NCI-H1930 (cell line): ENCODE measurements around the gene ADGRF1.
"Not testable (repeated sequence)": the region's sequence is repeated elsewhere in the genome, so short reads cannot be mapped to it uniquely, and the experiment has no call there.

Experiments used
- DNase-seq, 2 experiments: peaks; one replicate each; lab custom pipeline; 2025; lab: John Stamatoyannopoulos, UW

The ADGRF1 gene

DNA sequence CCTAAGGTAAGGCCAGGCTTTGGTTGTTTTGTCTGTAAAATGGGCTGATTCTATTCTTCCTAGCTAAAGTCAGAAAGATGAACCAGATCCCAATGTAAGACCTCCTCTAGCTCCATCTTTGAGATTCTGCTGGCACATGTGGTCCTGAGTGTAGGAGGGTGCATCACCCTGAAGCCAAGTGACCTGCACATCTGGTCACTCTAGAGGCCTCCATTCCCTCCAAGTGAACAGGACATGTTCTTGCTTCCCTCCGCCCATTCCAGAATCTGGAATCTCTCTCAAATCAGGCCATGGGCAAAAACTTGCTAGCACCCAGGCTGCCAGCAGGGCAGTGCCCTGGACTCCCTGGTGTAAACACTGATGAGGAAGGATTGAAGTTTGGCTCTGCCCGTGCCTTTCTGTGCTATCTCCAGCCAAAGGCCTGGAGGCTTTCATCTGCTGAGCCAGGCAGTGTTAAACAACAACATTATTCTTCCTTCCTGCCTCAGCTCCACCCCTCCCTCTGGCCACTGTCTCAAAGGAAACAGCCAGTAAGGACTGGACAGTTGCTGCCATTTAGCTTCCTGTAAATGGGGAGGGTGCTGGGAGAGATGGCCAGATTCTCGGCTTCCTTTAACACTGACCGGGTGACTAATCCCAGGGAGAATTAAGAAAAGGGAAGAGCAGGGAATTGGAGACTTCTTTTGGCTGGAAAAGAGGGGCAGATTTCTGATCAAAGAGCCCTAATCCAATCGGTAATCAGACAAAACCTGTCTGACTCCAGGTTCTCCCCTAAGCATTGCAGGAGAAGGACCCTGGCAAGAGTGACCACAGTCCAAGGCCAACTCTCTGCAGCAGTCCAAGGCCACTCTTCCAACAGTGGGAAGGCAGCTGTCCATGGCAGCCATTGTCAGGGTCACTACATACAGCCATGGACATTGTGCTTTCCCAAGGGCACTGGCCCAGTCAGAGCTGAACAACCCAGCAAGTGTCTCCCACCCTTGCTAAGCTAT, 19.5 kb upstream of the ADGRF1 start:
- no peak for DNase-seq

DNA sequence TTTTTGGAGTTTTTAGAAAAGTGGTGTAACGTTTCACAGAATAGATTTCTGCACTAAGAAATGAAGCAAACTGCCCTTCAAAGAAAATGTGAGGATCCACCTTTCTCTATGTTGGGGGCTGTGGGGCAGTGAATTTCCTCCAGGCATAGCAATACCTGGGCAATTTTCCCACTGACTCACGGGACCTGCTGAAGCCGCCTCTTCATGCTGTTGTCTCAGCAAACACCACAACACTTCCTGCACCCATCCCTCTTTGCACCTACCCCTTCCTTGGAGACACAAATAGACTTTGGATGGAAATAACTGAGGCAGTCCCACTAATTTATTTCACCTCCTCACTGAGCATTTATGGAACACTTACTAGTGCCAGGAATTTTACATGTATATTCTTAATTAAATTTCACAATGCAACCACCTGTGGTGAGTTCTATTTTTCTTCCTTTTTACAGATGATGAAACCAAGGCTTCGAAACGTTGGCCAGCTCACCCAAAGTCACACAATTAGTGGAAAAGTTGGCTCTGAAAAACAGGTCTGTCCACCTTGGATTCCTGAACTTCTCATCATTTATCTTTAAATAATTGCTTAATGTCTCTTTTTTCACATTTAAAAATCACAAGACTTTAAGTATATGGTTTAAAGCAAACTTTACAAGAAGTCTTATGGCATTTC, 17.2 kb upstream of the ADGRF1 start:
- no peak for DNase-seq

GRCh38 chr6:47057830-47058540, 15.9 kb upstream of the ADGRF1 start:
- no peak for DNase-seq

DNA sequence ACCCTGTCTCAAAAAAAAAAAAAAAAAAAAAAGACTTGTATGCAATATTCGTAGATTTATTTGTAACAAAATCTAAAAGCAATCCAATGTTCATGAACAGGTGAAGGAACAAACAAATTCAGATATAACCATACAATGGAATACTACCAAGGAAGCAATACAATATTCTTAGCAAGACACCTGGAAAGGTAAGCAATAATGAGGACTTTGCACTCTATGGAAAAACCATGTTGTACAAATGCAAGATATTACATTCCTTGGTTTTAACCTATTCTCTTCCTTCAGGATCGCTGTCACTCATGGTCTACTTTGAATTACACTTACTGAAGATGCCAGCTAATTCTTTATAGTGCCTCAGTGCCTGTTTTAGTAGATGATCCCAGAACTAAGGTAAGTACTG, 14.7 kb upstream of the ADGRF1 start:
- no peak for DNase-seq

DNA sequence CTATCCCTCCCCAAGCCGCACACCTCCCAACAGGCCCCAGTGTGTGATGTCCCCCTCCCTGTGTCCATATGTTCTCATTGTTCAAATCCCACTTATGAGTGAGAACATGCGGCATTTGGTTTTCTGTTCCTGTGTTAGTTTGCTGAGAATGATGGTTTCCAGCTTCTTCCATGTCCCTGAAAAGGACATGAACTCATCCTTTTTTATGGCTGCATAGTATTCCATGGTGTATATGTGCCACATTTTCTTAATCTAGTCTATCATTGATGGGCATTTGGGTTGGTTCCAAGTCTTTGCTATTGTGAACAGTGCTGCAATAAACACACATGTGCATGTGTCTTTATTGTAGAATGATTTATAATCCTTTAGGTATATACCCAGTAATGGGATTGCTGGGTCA, 12.2 kb upstream of the ADGRF1 start:
- DNase-seq: not testable (repeated sequence)

DNA sequence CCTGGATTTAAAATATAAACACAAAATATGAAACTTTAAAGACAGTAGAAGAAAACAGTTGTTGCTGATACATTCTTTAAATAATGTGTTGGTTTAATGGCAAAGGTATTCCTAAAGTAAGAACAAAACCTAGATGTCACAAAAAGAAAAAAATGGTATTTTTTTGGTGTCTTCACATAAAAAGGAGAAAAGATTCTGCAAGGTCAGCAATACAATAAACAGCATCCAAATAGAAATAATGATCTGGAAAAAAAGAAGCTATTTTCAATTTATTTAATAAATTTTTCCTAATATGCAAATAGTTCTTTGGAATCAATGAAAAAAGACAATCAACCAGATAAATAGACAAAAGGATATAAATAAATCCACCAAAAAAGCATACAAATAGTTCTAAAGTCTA, 6.5 kb upstream of the ADGRF1 start:
- DNase-seq: no peak

- peak; percentile 21 to 68 for DNase-seq
Observed at GRCh38 chr6:47047479-47048407, 5.6 kb upstream of the ADGRF1 start.

- DNase-seq: no peak
Observed at GRCh38 chr6:47047097-47047478, 5.0 kb upstream of the ADGRF1 start.

DNA sequence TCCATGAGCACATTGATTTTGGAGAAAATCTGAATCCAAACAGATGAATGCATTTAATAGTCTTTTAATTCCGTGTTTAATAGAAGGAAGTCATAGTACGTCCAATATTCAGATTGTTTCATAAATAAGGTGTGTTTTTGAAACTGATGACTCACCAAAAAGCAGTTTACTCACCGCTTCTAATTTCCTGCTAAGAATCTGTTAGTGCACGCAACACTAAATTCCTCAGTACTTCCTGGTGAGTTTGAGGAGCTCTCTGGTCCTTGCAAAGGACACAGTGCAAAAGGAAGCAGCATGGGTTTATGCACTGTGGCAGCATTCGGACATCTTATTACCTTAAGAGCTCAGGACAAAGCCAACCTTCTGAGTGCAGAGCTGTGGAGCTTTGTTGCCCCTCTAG, 2.3 kb upstream of the ADGRF1 start:
- no peak for DNase-seq

- no peak for DNase-seq
Observed at GRCh38 chr6:47043286-47043685, 1.2 kb upstream of the ADGRF1 start.

- no peak for DNase-seq
Observed at GRCh38 chr6:47041741-47042140, 391 bp downstream of the ADGRF1 start.

- DNase-seq: no peak
Observed at GRCh38 chr6:47034926-47035325, 7.2 kb downstream of the ADGRF1 start.

DNA sequence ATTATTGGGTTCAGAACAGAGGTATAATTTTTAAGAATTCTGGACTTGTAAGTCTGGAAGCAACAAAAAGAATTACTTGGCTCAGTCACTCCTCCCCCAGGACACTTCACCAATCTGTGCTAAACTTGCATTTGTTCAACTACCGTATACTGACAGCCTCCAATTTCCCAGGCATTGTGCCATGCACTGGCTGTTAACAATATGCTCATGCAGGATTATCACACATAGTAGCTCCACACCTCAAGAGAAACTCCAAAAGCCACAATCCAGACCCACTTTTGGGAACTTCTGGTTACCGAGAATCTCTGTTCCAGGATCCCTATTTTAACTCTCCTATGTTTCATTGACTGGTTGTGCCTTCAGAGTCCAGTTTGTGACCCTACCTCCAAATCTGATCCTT, 7.7 kb downstream of the ADGRF1 start:
- DNase-seq: no peak

GRCh38 chr6:47032974-47033765, 9.0 kb downstream of the ADGRF1 start:
- DNase-seq: no peak

- DNase-seq: no peak
Observed at GRCh38 chr6:47031656-47032055, 10.5 kb downstream of the ADGRF1 start.

DNA sequence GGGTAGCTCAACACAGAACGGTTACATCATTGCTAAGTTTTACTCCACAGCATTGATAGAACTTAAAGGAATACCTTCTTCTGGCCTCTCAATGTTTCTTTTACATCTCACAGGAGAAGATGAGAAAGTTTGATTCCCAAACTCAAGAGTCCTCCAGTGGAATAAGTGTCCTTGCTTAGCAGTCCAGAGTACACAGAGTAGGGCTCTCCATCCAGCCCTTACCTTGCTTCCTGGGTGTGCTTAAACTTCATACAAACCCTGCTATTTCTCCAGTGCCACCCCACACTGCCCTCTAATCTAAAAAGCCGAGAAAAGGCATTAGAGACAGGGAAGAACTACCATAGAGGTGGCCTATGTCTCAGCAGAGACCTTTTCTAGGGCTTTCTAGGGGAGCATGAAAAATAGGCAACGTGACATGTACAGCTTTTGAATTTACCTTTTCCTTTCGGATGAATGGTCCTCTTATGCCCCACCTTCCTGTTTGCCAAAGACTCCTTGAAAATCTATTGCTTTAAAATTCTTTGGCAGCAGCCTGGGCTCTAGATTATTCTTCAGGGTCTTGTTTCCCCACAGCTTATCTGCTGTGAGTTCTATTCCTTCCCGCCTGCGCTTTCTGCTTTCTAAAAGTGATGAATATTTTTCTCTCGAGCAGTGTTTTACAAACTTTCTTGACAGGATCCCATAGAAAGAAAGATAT, 12.1 kb downstream of the ADGRF1 start:
- no peak for DNase-seq

- no peak for DNase-seq
Observed at GRCh38 chr6:47028835-47029360, 13.2 kb downstream of the ADGRF1 start.

- no peak for DNase-seq
Observed at GRCh38 chr6:47027315-47027714, 14.8 kb downstream of the ADGRF1 start.

- no peak for DNase-seq
Observed at GRCh38 chr6:47026679-47027078, 15.5 kb downstream of the ADGRF1 start.

DNA sequence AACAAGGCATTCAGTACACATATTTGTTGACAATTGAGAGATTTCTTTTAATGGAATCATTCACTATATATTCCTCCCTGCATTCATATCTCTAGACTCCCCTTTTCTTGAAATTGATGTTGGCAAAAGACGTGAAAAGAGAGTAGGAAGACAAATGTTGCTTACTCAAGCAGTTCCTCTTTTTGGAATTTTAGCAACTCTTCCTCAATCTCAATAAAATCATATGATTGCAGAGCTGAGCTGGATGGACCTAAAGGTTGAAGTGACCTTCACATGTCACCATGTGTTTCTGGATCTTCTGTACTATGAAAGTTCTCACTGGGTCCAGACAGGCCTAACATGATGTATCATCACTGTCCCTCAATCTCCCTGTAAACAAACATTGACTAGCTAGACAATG, 18.6 kb downstream of the ADGRF1 start:
- DNase-seq: no peak
